KMS-11 (cell line): ENCODE data around the gene LNX2.

ENCODE experiments used
- H2AFZ ChIP-seq: fragments of 200-600 bp; sonication (generic); 2 replicates; pipeline ENCODE4 v1.6.1; 2016; ENCODE audit warnings: antibody characterized with exemption, mixed run types, low read depth
- H3K27ac ChIP-seq: fragments of 200-600 bp; sonication (generic); 2 replicates; pipeline ENCODE4 v1.6.1; 2016; ENCODE audit warnings: mild to moderate bottlenecking, mixed run types
- H3K27me3 ChIP-seq: fragments of 200-600 bp; sonication (generic); 2 replicates; pipeline ENCODE4 v1.6.1; 2017; ENCODE audit warnings: mild to moderate bottlenecking, low read depth, mixed run types, moderate library complexity; ENCODE audit not compliant: insufficient read depth
- H3K36me3 ChIP-seq: fragments of 200-600 bp; sonication (generic); 2 replicates; pipeline ENCODE4 v1.6.1; 2017; ENCODE audit warnings: mild to moderate bottlenecking, mixed run types; ENCODE audit not compliant: insufficient read depth
- H3K4me1 ChIP-seq: fragments of 200-600 bp; sonication (generic); 2 replicates; pipeline ENCODE4 v1.6.1; 2016; ENCODE audit warnings: mild to moderate bottlenecking, low read depth, mixed run types; ENCODE audit not compliant: poor library complexity, severe bottlenecking
- H3K4me2 ChIP-seq: fragments of 200-600 bp; sonication (generic); 2 replicates; pipeline ENCODE4 v1.7.0; 2016; ENCODE audit warnings: mild to moderate bottlenecking, mixed run types
- H3K4me3 ChIP-seq: fragments of 200-600 bp; sonication (generic); IDR thresholded peaks from 2 replicates; pipeline ENCODE4 v1.6.1; 2017; ENCODE audit warnings: low read depth, low read length, mixed read lengths; ENCODE audit not compliant: insufficient read depth
- H3K79me2 ChIP-seq: fragments of 200-600 bp; sonication (generic); 2 replicates; pipeline ENCODE4 v1.6.1; 2016; ENCODE audit warnings: low read depth, mixed run types; ENCODE audit not compliant: insufficient read depth
- H3K9ac ChIP-seq: fragments of 200-600 bp; sonication (generic); 2 replicates; pipeline ENCODE4 v1.6.1; 2016; ENCODE audit warnings: mild to moderate bottlenecking, mixed run types
- H4K20me1 ChIP-seq: fragments of 200-600 bp; sonication (generic); 2 replicates; pipeline ENCODE4 v1.6.1; 2016; ENCODE audit warnings: mild to moderate bottlenecking, mixed run types; ENCODE audit not compliant: insufficient read depth
- CTCF ChIP-seq: fragments of 200-600 bp; sonication (generic); conservative IDR thresholded peaks from 2 replicates; pipeline ENCODE4 v1.6.1; 2017; ENCODE audit warnings: low read depth, mild to moderate bottlenecking, antibody characterized with exemption, low read length, moderate library complexity, mixed read lengths

The LNX2 gene

GRCh38 chr13:27526516-27526915 lies 93.8 kb downstream of the LNX2 start:
- Histone ChIP-seq H3K4me2 (no peak overlapping the region), H3K4me3 (no peak overlapping the region), H3K4me1 (no peaks in the 10 kb centered on the region), H4K20me1 (no peaks in the 10 kb centered on the region), H3K36me3 (no peaks in the 10 kb centered on the region), H3K79me2 (no peaks in the 10 kb centered on the region), H3K27me3 (no peaks in the 10 kb centered on the region), H3K9ac (no peak overlapping the region), H2AFZ (no peak overlapping the region), H3K27ac (no peak overlapping the region)
- TF ChIP-seq CTCF: no peak

GRCh38 chr13:27524981-27525975 lies 95.1 kb downstream of the LNX2 start:
- no peak overlapping the region for H2AFZ ChIP-seq
- no peak overlapping the region for H3K4me3 ChIP-seq
- no peaks in the 10 kb centered on the region for H3K79me2 ChIP-seq
- no peaks in the 10 kb centered on the region for H3K4me1 ChIP-seq
- H3K27ac ChIP-seq: no peak overlapping the region
- no peaks in the 10 kb centered on the region for H3K36me3 ChIP-seq
- H4K20me1 ChIP-seq: no peaks in the 10 kb centered on the region
- H3K27me3 ChIP-seq: no peaks in the 10 kb centered on the region
- TF ChIP-seq CTCF: no peak
- no peak overlapping the region for H3K9ac ChIP-seq
- H3K4me2 ChIP-seq: no peak overlapping the region

GRCh38 chr13:27523346-27524073 lies 96.8 kb downstream of the LNX2 start:
- no peak for TF ChIP-seq CTCF
- no peak overlapping the region for H3K9ac ChIP-seq
- no peak overlapping the region for H3K4me3 ChIP-seq
- no peak overlapping the region for H2AFZ ChIP-seq
- no peaks in the 10 kb centered on the region for H4K20me1 ChIP-seq
- no peaks in the 10 kb centered on the region for H3K36me3 ChIP-seq
- H3K27me3 ChIP-seq: no peaks in the 10 kb centered on the region
- H3K4me2 ChIP-seq: no peak overlapping the region
- no peaks in the 10 kb centered on the region for H3K4me1 ChIP-seq
- no peak overlapping the region for H3K27ac ChIP-seq
- no peaks in the 10 kb centered on the region for H3K79me2 ChIP-seq

GRCh38 chr13:27522847-27523246 lies 97.5 kb downstream of the LNX2 start:
- Histone ChIP-seq H3K79me2 (no peaks in the 10 kb centered on the region), H4K20me1 (no peaks in the 10 kb centered on the region), H3K4me1 (no peaks in the 10 kb centered on the region), H2AFZ (no peak overlapping the region), H3K4me3 (no peak overlapping the region), H3K4me2 (no peak overlapping the region), H3K9ac (no peak overlapping the region), H3K27me3 (no peaks in the 10 kb centered on the region), H3K36me3 (no peaks in the 10 kb centered on the region), H3K27ac (no peak overlapping the region)
- TF ChIP-seq CTCF: no peak
